SK-N-SH (cell line): Measurements from ENCODE around the gene PHAF1. TPM values are rescaled to one million over a fixed set of nuclear protein-coding genes. Genes with fewer than 3 reads are reported as not detected.

ENCODE experiments used
- CTCF ChIA-PET: fragments of 300-600, 350-600 bp; formaldehyde crosslinking; extraction: SDS; loops from one replicate; lab custom pipeline; 2021; lab: Yijun Ruan, JAX
- POLR2A ChIA-PET: fragments of 350-600 bp; sonication (Branson Sonifier 250); formaldehyde crosslinking; extraction: SDS; loops from one replicate; lab custom pipeline; 2020; ENCODE audit warnings: antibody characterized with exemption, inconsistent platforms; lab: Yijun Ruan, JAX
- DNase-seq: peaks from one replicate; pipeline ENCODE4 v3.0.0; 2012
- H2AFZ ChIP-seq: fragments of 200-600 bp; sonication (generic); 2 replicates; pipeline ENCODE4 v1.8.1; 2016; ENCODE audit warnings: antibody characterized with exemption, mild to moderate bottlenecking, low read depth
- H3F3A ChIP-seq: fragments of 200-600 bp; sonication (generic); replicated peaks from 2 replicates; pipeline ENCODE3; 2016; ENCODE audit warnings: antibody characterized with exemption, mild to moderate bottlenecking; ENCODE audit not compliant: insufficient read depth
- H3K27ac ChIP-seq, 2 experiments: fragments of 200-500 bp in 1 of 2; fragments of 200-600 bp in 1 of 2; sonication (Bioruptor generic) in 1 of 2; sonication (generic), shearing (Covaris generic) in 1 of 2; 2 replicates each; pipeline versions ENCODE4 v1.5.1 to v1.6.1; 2014 to 2016; ENCODE audit warnings: low read depth in 2 of 2, inconsistent platforms in 1 of 2, low read length in 1 of 2, mild to moderate bottlenecking in 1 of 2, mixed read lengths in 1 of 2
- H3K27me3 ChIP-seq: fragments of 200-600 bp; sonication (generic), shearing (Covaris generic); 2 replicates; pipeline ENCODE4 v1.6.1; 2016; ENCODE audit warnings: mixed run types; ENCODE audit not compliant: insufficient read depth
- H3K36me3 ChIP-seq, 2 experiments: fragments of 200-500 bp in 1 of 2; fragments of 200-600 bp in 1 of 2; sonication (Bioruptor generic) in 1 of 2; sonication (generic) in 1 of 2; replicated peaks in 1 of 2; 2 replicates each; pipeline versions ENCODE3 to v1.5.1; 2014 to 2016; ENCODE audit warnings: low read length in 1 of 2, mild to moderate bottlenecking in 1 of 2; ENCODE audit not compliant: insufficient read depth in 2 of 2, control insufficient read depth in 1 of 2
- H3K4me1 ChIP-seq, 2 experiments: fragments of 200-500 bp in 1 of 2; fragments of 200-600 bp in 1 of 2; sonication (Bioruptor generic) in 1 of 2; sonication (generic), shearing (Covaris generic) in 1 of 2; 2 replicates each; pipeline versions ENCODE4 v1.5.1 to v1.6.1; 2014 to 2016; ENCODE audit warnings: low read depth in 1 of 2, low read length in 1 of 2, mixed run types in 1 of 2; ENCODE audit not compliant: insufficient read depth in 2 of 2, control insufficient read depth in 1 of 2
- H3K4me2 ChIP-seq: fragments of 200-600 bp; sonication (generic), shearing (Covaris generic); 2 replicates; pipeline ENCODE4 v1.6.1; 2017; ENCODE audit warnings: mixed run types
- H3K4me3 ChIP-seq, 2 experiments: fragments of 200-500 bp in 1 of 2; fragments of 200-600 bp in 1 of 2; sonication (Bioruptor generic) in 1 of 2; sonication (generic), shearing (Covaris generic) in 1 of 2; 2 replicates each; pipeline versions ENCODE4 v1.5.1 to v1.8.1; 2014 to 2016; ENCODE audit warnings: low read depth in 2 of 2, inconsistent platforms in 1 of 2, low read length in 1 of 2, mild to moderate bottlenecking in 1 of 2, mixed read lengths in 1 of 2, moderate library complexity in 1 of 2
- H3K79me2 ChIP-seq: fragments of 200-600 bp; sonication (generic); 2 replicates; pipeline ENCODE4 v1.8.1; 2017; ENCODE audit warnings: mild to moderate bottlenecking; ENCODE audit not compliant: insufficient read depth
- H3K9ac ChIP-seq: fragments of 200-600 bp; sonication (generic); 2 replicates; pipeline ENCODE4 v1.6.1; 2017; ENCODE audit warnings: mixed run types
- H3K9me2 ChIP-seq: fragments of 200-600 bp; sonication (generic); 2 replicates; pipeline ENCODE4 v1.6.1; 2017; ENCODE audit warnings: mixed run types
- H3K9me3 ChIP-seq: fragments of 200-600 bp; sonication (generic); 2 replicates; pipeline ENCODE4 v1.6.1; 2017; ENCODE audit warnings: mixed run types, mild to moderate bottlenecking, moderate library complexity
- H4K20me1 ChIP-seq: fragments of 200-600 bp; sonication (generic); 2 replicates; pipeline ENCODE4 v1.6.1; 2017; ENCODE audit warnings: mild to moderate bottlenecking, mixed run types; ENCODE audit not compliant: insufficient read depth
- CHD2 ChIP-seq: fragments of 150-350 bp; IDR thresholded peaks from 2 replicates; pipeline ENCODE4 v1.6.1; 2018; ENCODE audit warnings: low read length; ENCODE audit not compliant: partially characterized antibody
- ELF1 ChIP-seq: IDR thresholded peaks from 2 replicates; pipeline ENCODE4 v1.4.0; 2012
- EZH2phosphoT487 ChIP-seq: fragments of 200-600 bp; sonication (generic); IDR thresholded peaks from 2 replicates; pipeline ENCODE4 v1.6.1; 2017; ENCODE audit warnings: low read depth, mixed run types, mild to moderate bottlenecking, antibody characterized with exemption, moderate library complexity, borderline replicate concordance
- FOSL2 ChIP-seq: IDR thresholded peaks from 2 replicates; pipeline ENCODE4 v1.4.0; 2012; ENCODE audit warnings: low read depth, mild to moderate bottlenecking, moderate library complexity, borderline replicate concordance
- FOXJ3 ChIP-seq: sonication (generic); formaldehyde crosslinking; IDR thresholded peaks from 2 replicates; pipeline ENCODE4 v1.5.1; 2020; ENCODE audit warnings: mild to moderate bottlenecking, missing genetic modification reagents
- FOXM1 ChIP-seq: IDR thresholded peaks from 2 replicates; pipeline ENCODE4 v1.4.0; 2012; ENCODE audit warnings: low read depth, mild to moderate bottlenecking
- MEF2A ChIP-seq: IDR thresholded peaks from 2 replicates; pipeline ENCODE4 v1.4.0; 2012; ENCODE audit warnings: low read depth, borderline replicate concordance
- MXI1 ChIP-seq: IDR thresholded peaks from 2 replicates; pipeline ENCODE4 v1.6.1; 2012; ENCODE audit warnings: mild to moderate bottlenecking, low read depth, low read length, improper control_type of control experiment
- POLR2AphosphoS5 ChIP-seq: IDR thresholded peaks from 2 replicates; pipeline ENCODE4 v1.6.1; 2012; ENCODE audit warnings: low read depth, low read length
- RXRA ChIP-seq: IDR thresholded peaks from 2 replicates; pipeline ENCODE4 v1.4.0; 2012; ENCODE audit warnings: low read depth, mild to moderate bottlenecking, borderline replicate concordance
- SIN3A ChIP-seq: IDR thresholded peaks from 2 replicates; pipeline ENCODE4 v1.6.1; 2012; ENCODE audit warnings: low read depth, mild to moderate bottlenecking, low read length, moderate library complexity, borderline replicate concordance
- TEAD4 ChIP-seq: IDR thresholded peaks from 2 replicates; pipeline ENCODE4 v1.4.0; 2012; ENCODE audit warnings: mild to moderate bottlenecking, borderline replicate concordance; ENCODE audit not compliant: insufficient read depth
- YY1 ChIP-seq: IDR thresholded peaks from 2 replicates; pipeline ENCODE4 v1.4.0; 2012; ENCODE audit warnings: low read depth, mild to moderate bottlenecking
- WGBS: methylation state at CpG from one replicate; pipeline ENCODE4 v1.1.6; 2017; ENCODE audit warnings: low lambda C conversion rate; 5-methylcytosine and 5-hydroxymethylcytosine counted together
- polyA plus RNA-seq, 3 experiments: library from polyadenylated mRNA; depleted of rRNA; stranded (reverse); fragments of >200 nt; gene quantifications; 2 replicates each; pipeline ENCODE4 v1.2.3, GENCODE V29; 2012
- TF ChIP-seq, protein P1 (sequence below): IDR thresholded peaks from 2 replicates; pipeline ENCODE4 v1.4.0; 2012; ENCODE audit warnings: low read depth, borderline replicate concordance
- TF ChIP-seq, protein P2 (sequence below): fragments of 150-350 bp; IDR thresholded peaks from 2 replicates; pipeline ENCODE4 v1.6.1; 2016; ENCODE audit warnings: mild to moderate bottlenecking, low read depth, low read length
- TF ChIP-seq, protein P3 (sequence below): IDR thresholded peaks from 2 replicates; pipeline ENCODE4 v1.4.0; 2012; ENCODE audit warnings: low read depth
- TF ChIP-seq, protein P4 (sequence below): IDR thresholded peaks from 2 replicates; pipeline ENCODE4; 2012
- TF ChIP-seq, protein P5 (sequence below): fragments of 200-600 bp; sonication (generic); IDR thresholded peaks from 2 replicates; pipeline ENCODE4 v1.6.1; 2017; ENCODE audit warnings: antibody characterized with exemption, mild to moderate bottlenecking, moderate library complexity

PHAF1 gene
- polyA plus RNA-seq, 1 of the 3 experiments (the other 2 are of a cell fraction), result 17.3 TPM

DNA sequence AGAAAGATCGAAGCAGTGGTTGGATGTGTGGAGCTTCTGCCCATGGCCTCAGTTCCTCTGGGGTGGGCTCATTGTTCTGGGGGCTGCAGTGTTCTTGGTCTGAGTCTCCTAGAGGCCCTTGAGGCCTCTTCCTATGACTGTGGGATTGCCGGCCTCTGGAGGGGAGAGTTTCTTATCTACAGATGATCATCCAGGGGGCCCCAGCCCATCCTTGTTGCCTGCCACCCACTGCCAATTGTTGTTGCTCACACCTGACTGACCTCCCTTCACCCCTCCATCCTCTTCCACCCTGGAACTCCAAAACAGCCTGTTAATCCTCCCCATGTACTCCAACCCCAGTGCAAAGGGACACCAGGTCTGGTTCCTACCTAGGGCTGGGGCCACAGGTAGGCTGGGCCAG, 35.2 kb downstream of the PHAF1 start:
- Histone ChIP-seq H4K20me1 (no peaks in the 10 kb centered on the region), H2AFZ (no peak overlapping the region), H3K4me1 (no peaks in the 10 kb centered on the region; a peak in 1 of 4 replicates), H3K27me3 (no peaks in the 10 kb centered on the region), H3K36me3 (peaks cover 25 to 84% of the 10 kb centered on the region in 2 experiments), H3F3A (peaks cover 2% of the 10 kb centered on the region), H3K9me2 (no peaks in the 10 kb centered on the region)
- POLR2A ChIA-PET, result no interaction called here
- TF ChIP-seq FOXM1 (no peak), POLR2AphosphoS5 (no peak), ELF1 (no peak), MEF2A (no peak), SIN3A (no peak), CHD2 (no peak), TEAD4 (no peak), FOSL2 (no peak), EZH2phosphoT487 (no peak), RXRA (no peak), MXI1 (no peak), FOXJ3 (CRISPR knock-in tag) (no peak), YY1 (no peak)
- TF ChIP-seq, protein P1, sequence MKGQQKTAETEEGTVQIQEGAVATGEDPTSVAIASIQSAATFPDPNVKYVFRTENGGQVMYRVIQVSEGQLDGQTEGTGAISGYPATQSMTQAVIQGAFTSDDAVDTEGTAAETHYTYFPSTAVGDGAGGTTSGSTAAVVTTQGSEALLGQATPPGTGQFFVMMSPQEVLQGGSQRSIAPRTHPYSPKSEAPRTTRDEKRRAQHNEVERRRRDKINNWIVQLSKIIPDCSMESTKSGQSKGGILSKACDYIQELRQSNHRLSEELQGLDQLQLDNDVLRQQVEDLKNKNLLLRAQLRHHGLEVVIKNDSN, result no peak
- TF ChIP-seq, protein P2, sequence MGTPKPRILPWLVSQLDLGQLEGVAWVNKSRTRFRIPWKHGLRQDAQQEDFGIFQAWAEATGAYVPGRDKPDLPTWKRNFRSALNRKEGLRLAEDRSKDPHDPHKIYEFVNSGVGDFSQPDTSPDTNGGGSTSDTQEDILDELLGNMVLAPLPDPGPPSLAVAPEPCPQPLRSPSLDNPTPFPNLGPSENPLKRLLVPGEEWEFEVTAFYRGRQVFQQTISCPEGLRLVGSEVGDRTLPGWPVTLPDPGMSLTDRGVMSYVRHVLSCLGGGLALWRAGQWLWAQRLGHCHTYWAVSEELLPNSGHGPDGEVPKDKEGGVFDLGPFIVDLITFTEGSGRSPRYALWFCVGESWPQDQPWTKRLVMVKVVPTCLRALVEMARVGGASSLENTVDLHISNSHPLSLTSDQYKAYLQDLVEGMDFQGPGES, result no peak
- TF ChIP-seq, protein P3, sequence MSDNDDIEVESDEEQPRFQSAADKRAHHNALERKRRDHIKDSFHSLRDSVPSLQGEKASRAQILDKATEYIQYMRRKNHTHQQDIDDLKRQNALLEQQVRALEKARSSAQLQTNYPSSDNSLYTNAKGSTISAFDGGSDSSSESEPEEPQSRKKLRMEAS, result no peak
- TF ChIP-seq, protein P4, sequence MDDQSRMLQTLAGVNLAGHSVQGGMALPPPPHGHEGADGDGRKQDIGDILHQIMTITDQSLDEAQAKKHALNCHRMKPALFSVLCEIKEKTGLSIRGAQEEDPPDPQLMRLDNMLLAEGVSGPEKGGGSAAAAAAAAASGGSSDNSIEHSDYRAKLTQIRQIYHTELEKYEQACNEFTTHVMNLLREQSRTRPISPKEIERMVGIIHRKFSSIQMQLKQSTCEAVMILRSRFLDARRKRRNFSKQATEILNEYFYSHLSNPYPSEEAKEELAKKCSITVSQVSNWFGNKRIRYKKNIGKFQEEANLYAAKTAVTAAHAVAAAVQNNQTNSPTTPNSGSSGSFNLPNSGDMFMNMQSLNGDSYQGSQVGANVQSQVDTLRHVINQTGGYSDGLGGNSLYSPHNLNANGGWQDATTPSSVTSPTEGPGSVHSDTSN, result no peak
- TF ChIP-seq, protein P5, sequence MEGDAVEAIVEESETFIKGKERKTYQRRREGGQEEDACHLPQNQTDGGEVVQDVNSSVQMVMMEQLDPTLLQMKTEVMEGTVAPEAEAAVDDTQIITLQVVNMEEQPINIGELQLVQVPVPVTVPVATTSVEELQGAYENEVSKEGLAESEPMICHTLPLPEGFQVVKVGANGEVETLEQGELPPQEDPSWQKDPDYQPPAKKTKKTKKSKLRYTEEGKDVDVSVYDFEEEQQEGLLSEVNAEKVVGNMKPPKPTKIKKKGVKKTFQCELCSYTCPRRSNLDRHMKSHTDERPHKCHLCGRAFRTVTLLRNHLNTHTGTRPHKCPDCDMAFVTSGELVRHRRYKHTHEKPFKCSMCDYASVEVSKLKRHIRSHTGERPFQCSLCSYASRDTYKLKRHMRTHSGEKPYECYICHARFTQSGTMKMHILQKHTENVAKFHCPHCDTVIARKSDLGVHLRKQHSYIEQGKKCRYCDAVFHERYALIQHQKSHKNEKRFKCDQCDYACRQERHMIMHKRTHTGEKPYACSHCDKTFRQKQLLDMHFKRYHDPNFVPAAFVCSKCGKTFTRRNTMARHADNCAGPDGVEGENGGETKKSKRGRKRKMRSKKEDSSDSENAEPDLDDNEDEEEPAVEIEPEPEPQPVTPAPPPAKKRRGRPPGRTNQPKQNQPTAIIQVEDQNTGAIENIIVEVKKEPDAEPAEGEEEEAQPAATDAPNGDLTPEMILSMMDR, result no peak
- TF ChIP-seq, all 33 proteins: peak for 0
- 94% methylated on average over 2 of the region's 2 CpGs for WGBS
- DNase-seq, result no peak
- Histone ChIP-seq H3K79me2 (0 out of 2 replicates have a peak, but pooled peaks cover 2% of the 10 kb centered on the region), H3K4me2 (no peak overlapping the region), H3K27ac (no peak overlapping the region), H3K9ac (no peak overlapping the region), H3K9me3 (no peaks in the 10 kb centered on the region), H3K4me3 (no peak overlapping the region)
- CTCF ChIA-PET, result interaction anchor here (3.0 kb wide), 1 partner anchor 10 kb away, joined by 12 read pairs; no protein-coding TSS in a partner anchor
